Gastrocnemius medialis (tissue), 4 donors: ENCODE results near the gene PSG5.
"Not testable (repeated sequence)": the region's sequence is repeated elsewhere in the genome, so short reads cannot be mapped to it uniquely, and the experiment has no call there.

ENCODE experiments used
- POLR2A ChIP-seq, 2 donors: fragments of 450-650 bp; IDR thresholded peaks; one replicate each; pipeline ENCODE4 v1.6.1; 2017; ENCODE audit warnings: antibody characterized with exemption in 2 of 2, mild to moderate bottlenecking in 2 of 2, moderate library complexity in 2 of 2
- TF ChIP-seq, protein P1 (sequence below), 5 experiments: fragments of 450-650 bp in 3 of 5; fragments of 200-600 bp in 2 of 5; sonication (generic) in 2 of 5; IDR thresholded peaks in 4 of 5; conservative IDR thresholded peaks in 1 of 5; 1 replicate in 4 of 5; 2 replicates in 1 of 5; pipeline ENCODE4 v1.5.1; 2016 to 2019; ENCODE audit warnings: antibody characterized with exemption in 5 of 5, mild to moderate bottlenecking in 3 of 5, moderate library complexity in 3 of 5

GRCh38 chr19:43131281-43131842, 55.0 kb downstream of the PSG5 start:
- TF ChIP-seq, protein P1, sequence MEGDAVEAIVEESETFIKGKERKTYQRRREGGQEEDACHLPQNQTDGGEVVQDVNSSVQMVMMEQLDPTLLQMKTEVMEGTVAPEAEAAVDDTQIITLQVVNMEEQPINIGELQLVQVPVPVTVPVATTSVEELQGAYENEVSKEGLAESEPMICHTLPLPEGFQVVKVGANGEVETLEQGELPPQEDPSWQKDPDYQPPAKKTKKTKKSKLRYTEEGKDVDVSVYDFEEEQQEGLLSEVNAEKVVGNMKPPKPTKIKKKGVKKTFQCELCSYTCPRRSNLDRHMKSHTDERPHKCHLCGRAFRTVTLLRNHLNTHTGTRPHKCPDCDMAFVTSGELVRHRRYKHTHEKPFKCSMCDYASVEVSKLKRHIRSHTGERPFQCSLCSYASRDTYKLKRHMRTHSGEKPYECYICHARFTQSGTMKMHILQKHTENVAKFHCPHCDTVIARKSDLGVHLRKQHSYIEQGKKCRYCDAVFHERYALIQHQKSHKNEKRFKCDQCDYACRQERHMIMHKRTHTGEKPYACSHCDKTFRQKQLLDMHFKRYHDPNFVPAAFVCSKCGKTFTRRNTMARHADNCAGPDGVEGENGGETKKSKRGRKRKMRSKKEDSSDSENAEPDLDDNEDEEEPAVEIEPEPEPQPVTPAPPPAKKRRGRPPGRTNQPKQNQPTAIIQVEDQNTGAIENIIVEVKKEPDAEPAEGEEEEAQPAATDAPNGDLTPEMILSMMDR (IDR thresholded peaks at IDR 0.05 in 4 of 5, conservative IDR thresholded peaks at IDR 0.05 in 1 of 5): not testable (repeated sequence)
- TF ChIP-seq POLR2A (IDR thresholded peaks at IDR 0.05): not testable (repeated sequence)
